GM12801 (cell line): ENCODE measurements around the gene GDI1.

Experiments
- CTCF ChIP-seq: IDR thresholded peaks from one replicate; pipeline ENCODE4 v1.5.1; 2011; ENCODE audit warnings: control low read depth; ENCODE audit not compliant: insufficient read length; ENCODE audit errors: extremely low read depth

The GDI1 gene

GRCh38 chrX:154446430-154446829, 9.5 kb downstream of the GDI1 start:
- TF ChIP-seq CTCF = no peak

DNA sequence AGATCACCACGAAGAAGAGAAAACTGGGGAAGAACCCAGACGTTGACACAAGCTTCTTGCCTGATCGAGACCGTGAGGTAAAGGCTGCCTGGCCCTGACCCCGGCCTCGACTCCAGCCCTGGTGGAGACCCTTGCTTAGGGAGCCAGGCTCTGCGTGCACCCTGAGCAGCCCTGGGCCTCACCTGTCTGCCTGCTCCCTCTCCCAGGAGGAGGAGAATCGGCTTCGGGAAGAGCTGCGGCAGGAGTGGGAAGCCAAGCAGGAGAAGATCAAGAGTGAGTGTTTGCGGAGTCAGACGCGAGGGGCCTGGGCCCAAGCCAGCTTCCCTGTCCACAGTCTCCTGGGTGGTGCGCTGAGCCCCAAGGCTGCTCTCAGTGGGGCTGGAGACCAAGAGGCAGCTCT, 11.5 kb downstream of the GDI1 start:
- no peak for TF ChIP-seq CTCF

DNA sequence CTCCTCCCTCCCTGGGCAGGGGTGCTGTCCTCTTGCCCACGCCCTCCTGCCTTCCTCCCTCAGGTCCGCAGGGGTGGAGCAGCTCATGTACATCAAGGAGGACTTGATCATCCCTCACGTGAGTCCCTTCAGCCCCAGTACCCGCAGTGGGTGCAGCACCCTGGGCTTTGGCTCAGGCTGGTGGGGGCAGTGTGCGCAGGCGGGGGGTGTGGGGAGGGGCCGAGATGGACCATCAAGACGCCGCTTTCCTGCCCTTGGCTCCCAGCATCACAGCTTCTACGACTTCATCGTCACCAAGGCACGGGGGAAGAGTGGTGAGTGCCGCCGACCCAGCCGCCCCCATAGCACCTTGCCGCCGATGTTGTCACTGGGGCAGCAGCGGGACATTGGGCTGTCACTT, 12.7 kb downstream of the GDI1 start:
- TF ChIP-seq CTCF = no peak

- TF ChIP-seq CTCF = no peak
Measured at GRCh38 chrX:154450312-154450711, 13.4 kb downstream of the GDI1 start.

- no peak for TF ChIP-seq CTCF
Measured at GRCh38 chrX:154452823-154453222, 15.9 kb downstream of the GDI1 start.

GRCh38 chrX:154457491-154458115, 20.6 kb downstream of the GDI1 start:
- TF ChIP-seq CTCF = no peak

GRCh38 chrX:154458116-154458953, 21.4 kb downstream of the GDI1 start, which contains the start of gene PLXNA3:
Gene PLXNA3, plus strand, starts transcription at chrX:154458281. Its CDS starts 1,903 bp downstream, at chrX:154460184.
- TF ChIP-seq CTCF = no peak
